HEK293T (cell line): ENCODE data around the gene ALG6.

Experiments
- BHLHE40 ChIP-seq: fragments of 450-650 bp; IDR thresholded peaks from 2 replicates; pipeline ENCODE4 v1.6.1; 2016; ENCODE audit warnings: mild to moderate bottlenecking, moderate library complexity, borderline replicate concordance
- FOXA1 ChIP-seq: fragments of 450-650 bp; IDR thresholded peaks from 2 replicates; pipeline ENCODE4 v1.6.1; 2016; ENCODE audit warnings: mild to moderate bottlenecking
- HDGF ChIP-seq: fragments of 450-650 bp; IDR thresholded peaks from 2 replicates; pipeline ENCODE4 v1.6.1; 2017; ENCODE audit warnings: antibody characterized with exemption, borderline replicate concordance
- LEF1 ChIP-seq: fragments of 450-650 bp; IDR thresholded peaks from 2 replicates; pipeline ENCODE4 v1.6.1; 2017; ENCODE audit warnings: mild to moderate bottlenecking, borderline replicate concordance
- NFRKB ChIP-seq: fragments of 450-650 bp; IDR thresholded peaks from 2 replicates; pipeline ENCODE4 v1.6.1; 2016; ENCODE audit warnings: mild to moderate bottlenecking, moderate library complexity
- PKNOX1 ChIP-seq: fragments of 450-650 bp; IDR thresholded peaks from 2 replicates; pipeline ENCODE4 v1.6.1; 2016
- SP1 ChIP-seq: fragments of 450-650 bp; IDR thresholded peaks from 2 replicates; pipeline ENCODE4 v1.6.1; 2017
- SUZ12 ChIP-seq: fragments of 450-650 bp; IDR thresholded peaks from 2 replicates; pipeline ENCODE4 v1.6.1; 2016; ENCODE audit warnings: mild to moderate bottlenecking
- TARDBP ChIP-seq: fragments of 450-650 bp; IDR thresholded peaks from 2 replicates; pipeline ENCODE4 v1.6.1; 2016

DNA sequence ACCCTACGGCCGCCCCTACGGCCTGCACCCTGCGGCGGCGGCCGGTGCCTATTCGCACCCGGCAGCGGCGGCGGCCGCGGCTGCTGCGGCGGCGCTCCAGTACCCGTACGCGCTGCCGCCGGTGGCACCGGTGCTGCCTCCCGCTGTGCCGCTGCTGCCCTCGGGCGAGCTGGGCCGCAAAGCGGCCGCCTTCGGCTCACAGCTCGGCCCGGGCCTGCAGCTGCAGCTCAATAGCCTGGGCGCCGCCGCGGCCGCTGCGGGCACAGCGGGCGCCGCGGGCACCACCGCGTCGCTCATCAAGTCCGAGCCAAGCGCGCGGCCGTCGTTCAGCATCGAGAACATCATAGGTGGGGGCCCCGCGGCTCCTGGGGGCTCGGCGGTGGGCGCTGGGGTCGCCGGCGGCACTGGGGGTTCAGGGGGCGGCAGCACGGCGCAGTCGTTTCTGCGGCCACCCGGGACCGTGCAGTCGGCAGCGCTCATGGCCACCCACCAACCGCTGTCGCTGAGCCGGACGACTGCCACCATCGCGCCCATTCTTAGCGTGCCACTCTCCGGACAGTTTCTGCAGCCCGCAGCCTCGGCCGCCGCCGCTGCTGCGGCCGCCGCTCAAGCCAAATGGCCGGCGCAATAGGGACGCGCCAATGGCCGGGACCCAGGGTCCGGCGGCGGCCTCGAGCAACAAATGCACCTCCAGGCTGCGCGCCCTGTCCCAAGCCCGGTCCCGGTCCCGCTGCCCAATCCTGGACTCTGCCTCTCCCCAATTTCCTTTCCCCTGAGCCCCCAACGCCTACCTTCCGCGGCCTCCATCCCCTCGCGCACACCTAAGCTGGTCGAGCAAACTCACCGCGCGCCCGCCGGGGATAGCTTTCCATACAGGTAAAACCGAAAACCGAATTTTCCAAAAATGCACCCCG is 43.3 kb upstream of the ALG6 start:
- TF ChIP-seq PKNOX1 (no peak), HDGF (no peak), NFRKB (no peak), FOXA1 (no peak), BHLHE40 (no peak), TARDBP (no peak), SUZ12 (no peak), SP1 (no peak), LEF1 (no peak)
